ENCODE data around the gene NUBPL.

DNA sequence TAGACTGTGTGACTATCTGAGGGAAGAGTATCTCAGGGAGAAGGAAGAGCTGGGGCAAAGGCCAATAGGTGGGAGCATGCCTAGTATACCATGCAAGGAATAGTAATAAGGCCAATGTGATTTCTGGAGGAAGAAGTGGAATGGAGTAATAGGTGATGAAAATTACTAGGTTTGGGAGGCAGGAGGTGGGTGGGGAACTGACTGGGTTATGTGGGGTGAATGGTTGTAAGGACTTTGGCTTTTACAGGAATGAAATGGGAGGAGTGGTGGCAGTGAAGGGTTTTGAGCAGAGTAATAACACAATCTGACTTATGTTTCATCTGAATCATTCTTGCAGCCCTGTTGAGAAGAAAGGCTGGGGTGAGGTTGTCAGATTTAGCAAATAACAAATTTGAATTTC lies 30.9 kb downstream of the NUBPL start:
- no peak for TF ChIP-seq CTCF (IDR thresholded peaks at IDR 0.05; ENCODE audit: low read length)
- no peak for TF ChIP-seq EZH2 (optimal IDR thresholded peaks at IDR 0.05; ENCODE audit: low read depth, low read length)
- no peak for TF ChIP-seq EZH2phosphoT487 (IDR thresholded peaks at IDR 0.05; ENCODE audit: low read length)

All from MM.1S (cell line).